Prostate gland (tissue), 2 donors: Measurements from ENCODE around the gene B3GNT5. TPM values are rescaled to one million over a fixed set of nuclear protein-coding genes. Genes with fewer than 3 reads are reported as not detected.

Source experiments
- DNase-seq: peaks from one replicate; pipeline ENCODE4 v3.0.0-alpha.2; 2019; ENCODE audit warnings: low spot score
- H3K27ac ChIP-seq, 2 donors: fragments of 200-600 bp; sonication (generic); 2 replicates each; pipeline ENCODE4 v1.5.1; 2017 to 2019
- H3K27me3 ChIP-seq: fragments of 200-600 bp; sonication (generic); replicated peaks from 2 replicates; pipeline ENCODE4 v1.5.1; 2019; ENCODE audit not compliant: insufficient read depth
- H3K36me3 ChIP-seq, 2 donors: fragments of 200-600 bp; sonication (generic); 1 replicate in 1 of 2; 2 replicates in 1 of 2; pipeline versions ENCODE4 v1.5.1 to v1.8.1; 2017 to 2019
- H3K4me1 ChIP-seq: fragments of 200-600 bp; sonication (generic); replicated peaks from 2 replicates; pipeline ENCODE4 v1.5.1; 2019
- H3K4me3 ChIP-seq, 2 donors: fragments of 200-600 bp; sonication (generic); 2 replicates each; pipeline ENCODE4 v1.5.1; 2017 to 2019
- H3K9me3 ChIP-seq: fragments of 200-600 bp; sonication (generic); 2 replicates; pipeline ENCODE4 v1.5.1; 2017
- POLR2A ChIP-seq: fragments of 450-650 bp; IDR thresholded peaks from one replicate; pipeline ENCODE4 v1.6.1; 2016; ENCODE audit warnings: antibody characterized with exemption, mild to moderate bottlenecking
- POLR2AphosphoS5 ChIP-seq: sonication (generic); formaldehyde crosslinking; IDR thresholded peaks from one replicate; pipeline ENCODE4 v1.6.1; 2017; ENCODE audit warnings: antibody characterized with exemption
- WGBS: methylation state at CpG from one replicate; pipeline ENCODE4 v1.1.5; 2018; 5-methylcytosine and 5-hydroxymethylcytosine counted together
- intact Hi-C: fragments of 100-400 bp; cut with DNase I; formaldehyde crosslinking; loops from one replicate; pipeline ENCODE4 v1.14.2; 2022
- small RNA-seq, 2 donors: library from RNA; depleted of rRNA; stranded (forward); fragments of <200 nt; gene quantifications; one replicate each; pipeline ENCODE3, GENCODE V24; 2016
- total RNA-seq, 2 donors: library from RNA; depleted of rRNA; stranded (reverse); fragments of >200 nt; gene quantifications; one replicate each; pipeline ENCODE4 v1.1.0, GENCODE V29; 2016
- TF ChIP-seq, protein P1 (sequence below), 4 experiments: fragments of 200-600 bp in 2 of 4; fragments of 450-650 bp in 2 of 4; sonication (generic) in 2 of 4; IDR thresholded peaks; 1 replicate in 3 of 4; 2 replicates in 1 of 4; pipeline ENCODE4 v1.5.1; 2016 to 2019; ENCODE audit warnings: antibody characterized with exemption in 4 of 4, mild to moderate bottlenecking in 2 of 4, moderate library complexity in 2 of 4

The B3GNT5 gene
- total RNA-seq, 2 donors from 2014 or later: 5.9 to 7.2 TPM

DNA sequence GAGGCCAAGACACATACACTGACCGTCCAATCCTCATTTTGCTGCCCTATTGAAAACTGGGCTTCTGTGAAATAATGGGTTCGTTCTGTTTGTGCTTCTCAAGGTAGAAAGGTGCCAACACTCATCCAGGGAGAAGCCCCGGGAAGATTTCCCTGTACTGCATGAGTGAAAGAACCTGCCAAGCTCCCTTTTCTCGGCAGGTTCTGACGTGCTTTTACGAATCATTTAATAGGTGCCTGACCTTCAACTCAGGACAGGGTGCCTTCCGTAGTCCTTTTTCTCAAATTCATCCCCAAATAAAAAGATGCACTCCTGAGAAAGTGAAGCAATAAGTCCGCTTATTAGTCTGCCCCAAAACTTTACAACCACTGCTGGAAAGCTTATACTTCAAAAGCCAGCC lies 64.2 kb downstream of the B3GNT5 start:
- WGBS: 39% methylated on average over 8 of the region's 8 CpGs
- no peaks in the 10 kb centered on the region for H3K9me3 ChIP-seq
- H3K4me3 ChIP-seq: no peak overlapping the region
- DNase-seq: no peak
- no peaks in the 10 kb centered on the region for H3K36me3 ChIP-seq
- intact Hi-C loops: no loop called here
- TF ChIP-seq, protein P1, sequence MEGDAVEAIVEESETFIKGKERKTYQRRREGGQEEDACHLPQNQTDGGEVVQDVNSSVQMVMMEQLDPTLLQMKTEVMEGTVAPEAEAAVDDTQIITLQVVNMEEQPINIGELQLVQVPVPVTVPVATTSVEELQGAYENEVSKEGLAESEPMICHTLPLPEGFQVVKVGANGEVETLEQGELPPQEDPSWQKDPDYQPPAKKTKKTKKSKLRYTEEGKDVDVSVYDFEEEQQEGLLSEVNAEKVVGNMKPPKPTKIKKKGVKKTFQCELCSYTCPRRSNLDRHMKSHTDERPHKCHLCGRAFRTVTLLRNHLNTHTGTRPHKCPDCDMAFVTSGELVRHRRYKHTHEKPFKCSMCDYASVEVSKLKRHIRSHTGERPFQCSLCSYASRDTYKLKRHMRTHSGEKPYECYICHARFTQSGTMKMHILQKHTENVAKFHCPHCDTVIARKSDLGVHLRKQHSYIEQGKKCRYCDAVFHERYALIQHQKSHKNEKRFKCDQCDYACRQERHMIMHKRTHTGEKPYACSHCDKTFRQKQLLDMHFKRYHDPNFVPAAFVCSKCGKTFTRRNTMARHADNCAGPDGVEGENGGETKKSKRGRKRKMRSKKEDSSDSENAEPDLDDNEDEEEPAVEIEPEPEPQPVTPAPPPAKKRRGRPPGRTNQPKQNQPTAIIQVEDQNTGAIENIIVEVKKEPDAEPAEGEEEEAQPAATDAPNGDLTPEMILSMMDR (IDR thresholded peaks at IDR 0.05): no peak
- TF ChIP-seq POLR2AphosphoS5 (no peak), POLR2A (no peak)
- H3K27me3 ChIP-seq: no peaks in the 10 kb centered on the region
- H3K27ac ChIP-seq: no peak overlapping the region
- H3K4me1 ChIP-seq: no peaks in the 10 kb centered on the region

DNA sequence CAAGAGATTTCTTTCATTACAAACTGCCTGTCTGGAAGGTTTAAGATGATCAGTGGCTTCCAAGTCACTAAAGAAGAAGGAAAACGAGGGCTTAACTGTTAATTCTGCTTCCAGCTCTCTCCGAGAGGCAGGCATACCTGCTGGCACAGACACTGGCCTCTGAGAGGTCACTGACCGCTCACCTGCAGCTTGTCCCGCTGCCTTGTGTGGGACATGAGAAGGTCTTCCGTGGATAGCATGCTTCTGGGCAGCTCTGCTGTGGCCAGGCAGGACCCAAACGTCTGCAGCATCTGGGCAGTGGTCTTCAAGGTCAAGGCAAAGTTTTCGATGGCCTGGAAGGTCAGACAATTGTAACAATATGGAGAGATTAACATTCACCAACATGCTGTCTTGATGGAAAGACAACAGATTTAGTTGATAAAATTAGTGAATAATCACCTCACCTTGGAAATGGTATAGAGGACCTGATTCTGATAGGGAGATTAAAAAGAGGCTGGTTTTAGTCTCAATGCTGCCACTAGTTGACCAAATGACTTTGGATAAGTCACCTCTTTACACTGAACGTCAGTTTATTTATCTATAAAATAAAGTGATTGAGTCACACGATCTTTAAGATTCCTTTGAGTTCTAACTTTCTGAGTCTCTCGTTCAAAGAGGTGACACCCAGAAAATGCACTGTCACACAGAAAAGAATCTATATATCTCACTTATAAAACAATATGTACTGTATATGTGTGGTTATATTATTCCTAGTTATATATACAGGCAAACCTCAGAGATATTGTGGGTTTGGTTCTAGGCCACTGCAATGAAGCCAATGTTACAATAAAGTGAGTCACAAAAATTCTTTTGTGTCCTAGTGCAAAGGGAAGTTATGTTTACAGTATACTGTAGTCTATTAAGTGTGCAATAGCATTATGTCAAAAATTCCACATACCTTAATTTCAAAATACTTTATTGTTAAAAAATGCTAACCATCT lies 65.1 kb downstream of the B3GNT5 start:
- H3K36me3 ChIP-seq: no peaks in the 10 kb centered on the region
- H3K4me1 ChIP-seq: no peaks in the 10 kb centered on the region
- intact Hi-C loops: no loop called here
- H3K4me3 ChIP-seq: no peak overlapping the region
- no peaks in the 10 kb centered on the region for H3K9me3 ChIP-seq
- 78% methylated on average over 10 of the region's 10 CpGs for WGBS
- TF ChIP-seq POLR2A: no peak
- no peak for TF ChIP-seq POLR2AphosphoS5
- TF ChIP-seq, protein P1 (IDR thresholded peaks at IDR 0.05): no peak
- no peak for DNase-seq
- no peaks in the 10 kb centered on the region for H3K27me3 ChIP-seq
- no peak overlapping the region for H3K27ac ChIP-seq

DNA sequence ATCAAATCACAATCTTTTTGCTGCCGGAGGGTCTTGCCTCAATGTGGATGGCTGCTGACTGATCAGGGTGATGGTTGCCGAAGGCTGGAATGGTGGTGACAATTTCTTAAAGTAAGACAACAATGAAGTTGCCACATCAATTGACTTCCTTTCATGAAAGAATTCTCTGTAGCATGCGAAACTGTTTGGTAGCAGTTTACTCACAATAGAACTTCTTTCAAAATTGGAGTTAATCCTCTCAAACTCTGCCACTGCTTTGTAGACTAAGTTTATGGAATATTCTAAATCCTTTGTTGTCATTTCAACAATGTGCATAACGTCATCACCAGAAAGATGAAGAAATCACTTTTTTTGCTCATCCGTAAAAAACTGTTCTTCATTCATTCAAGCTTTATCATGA lies 65.8 kb downstream of the B3GNT5 start:
- no peaks in the 10 kb centered on the region for H3K9me3 ChIP-seq

DNA sequence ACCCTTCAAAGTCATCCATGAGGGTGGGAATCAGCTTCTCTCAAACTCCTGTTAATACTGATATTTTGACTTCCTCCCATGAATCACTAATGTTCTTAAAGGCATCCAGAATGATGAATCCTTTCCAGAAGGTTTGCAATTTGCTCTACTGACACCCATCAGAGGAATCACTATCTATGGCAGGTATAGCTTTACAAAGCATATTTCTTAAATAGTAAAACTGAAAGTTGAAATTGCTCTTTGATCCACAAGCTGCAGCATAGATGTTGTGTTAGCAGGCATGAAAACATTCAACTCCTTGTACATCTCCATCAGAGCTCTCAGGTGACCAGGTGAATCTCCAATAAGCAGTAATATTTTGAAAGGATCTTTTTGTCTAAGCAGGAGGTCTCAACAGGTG lies 66.3 kb downstream of the B3GNT5 start:
- Histone ChIP-seq H3K27me3 (no peaks in the 10 kb centered on the region), H3K4me3 (no peak overlapping the region), H3K9me3 (no peaks in the 10 kb centered on the region), H3K36me3 (no peaks in the 10 kb centered on the region), H3K27ac (no peak overlapping the region), H3K4me1 (no peaks in the 10 kb centered on the region)
- TF ChIP-seq, protein P1 (IDR thresholded peaks at IDR 0.05): no peak
- TF ChIP-seq POLR2AphosphoS5 (no peak), POLR2A (no peak)
- no peak for DNase-seq
- intact Hi-C loops: no loop called here

More for the DNA sequence above, 65.8 kb downstream of the B3GNT5 start:
- Histone ChIP-seq H3K36me3 (no peaks in the 10 kb centered on the region), H3K27ac (no peak overlapping the region), H3K27me3 (no peaks in the 10 kb centered on the region), H3K4me3 (no peak overlapping the region), H3K4me1 (no peaks in the 10 kb centered on the region)
- no peak for DNase-seq
- TF ChIP-seq, protein P1 (IDR thresholded peaks at IDR 0.05): no peak
- TF ChIP-seq POLR2A (no peak), POLR2AphosphoS5 (no peak)
- WGBS: 88% methylated on average over 5 of the region's 5 CpGs
- intact Hi-C loops: no loop called here

Small RNAs within 50 kb of the gene (small RNA-seq; reads per million reads assigned to genes)
- gene RNA5SP151: 0 reads per million in 2 donors

Other genes with a start within 250 kb of the B3GNT5 start
- gene MCCC1, start 153.8 kb upstream of the B3GNT5 start, total RNA-seq: 10 to 100 TPM; 37.5 to 54.6 TPM
- gene LAMP3, start 90.5 kb upstream of the B3GNT5 start, total RNA-seq: 1 to 10 TPM; 1.3 to 3.7 TPM
- 1 to 10 TPM in 1 of 2 donors, under 1 TPM in 1; 0.41 to 4.0 TPM for gene MCF2L2, start 175.4 kb downstream of the B3GNT5 start, total RNA-seq